ENCODE measurements around the gene KRT80. TPM values are rescaled to one million over a fixed set of nuclear protein-coding genes. Genes with fewer than 3 reads are reported as not detected.
"Not testable (repeated sequence)": the region's sequence is repeated elsewhere in the genome, so short reads cannot be mapped to it uniquely, and the experiment has no call there.

The KRT80 gene
- total RNA-seq: 7.9 TPM

DNA sequence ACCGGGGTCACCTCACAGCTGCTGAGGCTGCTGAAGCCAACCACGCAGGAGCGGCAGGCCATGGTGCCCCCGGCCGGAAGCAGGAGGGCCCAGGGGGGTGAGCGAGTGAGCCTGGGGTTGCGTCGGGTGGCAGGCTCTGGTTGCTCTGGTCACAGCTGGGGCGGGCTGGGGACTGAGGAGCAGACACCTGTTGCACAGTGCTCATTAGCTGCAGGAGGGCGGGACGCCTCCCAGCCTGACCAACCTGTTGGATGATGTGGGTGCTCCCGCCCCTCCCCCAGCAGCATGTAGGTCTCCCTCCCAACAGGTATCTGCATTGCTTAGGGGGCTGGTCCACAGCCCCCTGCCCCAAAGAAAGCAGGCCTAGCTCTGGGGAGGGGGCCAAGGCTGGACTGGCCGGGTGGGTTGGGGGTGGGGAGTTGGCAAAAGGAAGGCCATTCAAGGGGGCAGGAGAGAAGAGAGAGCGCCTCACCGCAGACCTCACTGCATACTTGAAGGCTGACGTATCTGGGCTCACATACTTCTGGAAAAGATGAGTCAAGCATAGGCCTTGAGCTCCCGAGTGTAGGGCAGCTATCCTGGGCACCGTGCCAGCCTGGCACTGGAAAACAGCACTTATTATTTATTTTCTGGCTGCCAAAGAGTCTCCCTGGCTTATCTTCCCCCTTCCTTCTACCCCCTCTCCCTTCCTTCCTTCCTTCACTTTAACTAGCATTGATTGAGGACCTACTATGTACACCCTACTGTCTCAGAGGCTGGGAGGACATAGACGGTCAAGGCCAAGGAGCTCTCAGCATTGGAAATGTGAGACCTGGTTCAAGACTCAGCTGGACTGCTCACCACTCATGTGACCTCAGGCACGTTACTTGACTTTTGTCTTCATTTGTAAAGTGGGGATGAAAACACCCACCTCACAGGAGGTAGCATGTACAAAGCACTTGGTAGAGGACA lies at the start of gene KRT80:
TSS of gene KRT80 (minus strand) at position 174 of the 951 bp plus-strand sequence. CDS start at position 62, 112 bp downstream.
- Histone ChIP-seq H3K4me3 (peak within 1 kb of the TSS in 1 of 2 donors; percentile 29), H3K27me3 (no peaks in the 10 kb centered on the region), H3K4me1 (peaks cover 40% of the 10 kb centered on the region), H3K27ac (peak within 1 kb of the TSS; percentile 55), H3K36me3 (no peaks in the 10 kb centered on the region), H3K9me3 (no peaks in the 10 kb centered on the region)
- DNase-seq (ENCODE audit: extremely low spot score in 2 of 2): peak in 1 of 2 donors; percentile 92
- intact Hi-C loops (cut with DNase I): no loop called here
- no peak for TF ChIP-seq POLR2A (IDR thresholded peaks at IDR 0.05)
- TF ChIP-seq POLR2AphosphoS5 (IDR thresholded peaks at IDR 0.05; ENCODE audit: insufficient read depth in 1 of 2, low read depth in 1 of 2): peak; percentile 44 to 90
- no peak for TF ChIP-seq CTCF (IDR thresholded peaks at IDR 0.05)

- H3K27ac ChIP-seq: no peak overlapping the region
- TF ChIP-seq CTCF (IDR thresholded peaks at IDR 0.05) (no peak), POLR2A (IDR thresholded peaks at IDR 0.05) (no peak), POLR2AphosphoS5 (IDR thresholded peaks at IDR 0.05; ENCODE audit: insufficient read depth in 1 of 2, low read depth in 1 of 2) (no peak)
- H3K4me3 ChIP-seq: no peak overlapping the region
- H3K36me3 ChIP-seq: no peaks in the 10 kb centered on the region
- no peak for DNase-seq (ENCODE audit: extremely low spot score in 2 of 2)
- H3K9me3 ChIP-seq: no peaks in the 10 kb centered on the region
- H3K4me1 ChIP-seq: peaks cover 24% of the 10 kb centered on the region
- H3K27me3 ChIP-seq: no peaks in the 10 kb centered on the region
- intact Hi-C loops (cut with DNase I): no loop called here
Measured at GRCh38 chr12:52241205-52241842, 49.5 kb upstream of the KRT80 start.

GRCh38 chr12:52240247-52240646 lies 48.4 kb upstream of the KRT80 start:
- intact Hi-C loops (cut with DNase I); H3K4me3 ChIP-seq; DNase-seq (ENCODE audit: extremely low spot score in 2 of 2); H3K9me3 ChIP-seq; H3K27ac ChIP-seq; H3K36me3 ChIP-seq; H3K27me3 ChIP-seq: not testable (repeated sequence)
- peaks cover 24% of the 10 kb centered on the region for H3K4me1 ChIP-seq

- Histone ChIP-seq H3K27ac (no peak overlapping the region), H3K27me3 (no peaks in the 10 kb centered on the region), H3K9me3 (no peaks in the 10 kb centered on the region), H3K36me3 (no peaks in the 10 kb centered on the region), H3K4me1 (peaks cover 19% of the 10 kb centered on the region), H3K4me3 (no peak overlapping the region)
- intact Hi-C loops (cut with DNase I): no loop called here
- no peak for DNase-seq (ENCODE audit: extremely low spot score in 2 of 2)
- no peak for TF ChIP-seq POLR2A (IDR thresholded peaks at IDR 0.05)
Measured at GRCh38 chr12:52239767-52240166, 48.0 kb upstream of the KRT80 start.

DNA sequence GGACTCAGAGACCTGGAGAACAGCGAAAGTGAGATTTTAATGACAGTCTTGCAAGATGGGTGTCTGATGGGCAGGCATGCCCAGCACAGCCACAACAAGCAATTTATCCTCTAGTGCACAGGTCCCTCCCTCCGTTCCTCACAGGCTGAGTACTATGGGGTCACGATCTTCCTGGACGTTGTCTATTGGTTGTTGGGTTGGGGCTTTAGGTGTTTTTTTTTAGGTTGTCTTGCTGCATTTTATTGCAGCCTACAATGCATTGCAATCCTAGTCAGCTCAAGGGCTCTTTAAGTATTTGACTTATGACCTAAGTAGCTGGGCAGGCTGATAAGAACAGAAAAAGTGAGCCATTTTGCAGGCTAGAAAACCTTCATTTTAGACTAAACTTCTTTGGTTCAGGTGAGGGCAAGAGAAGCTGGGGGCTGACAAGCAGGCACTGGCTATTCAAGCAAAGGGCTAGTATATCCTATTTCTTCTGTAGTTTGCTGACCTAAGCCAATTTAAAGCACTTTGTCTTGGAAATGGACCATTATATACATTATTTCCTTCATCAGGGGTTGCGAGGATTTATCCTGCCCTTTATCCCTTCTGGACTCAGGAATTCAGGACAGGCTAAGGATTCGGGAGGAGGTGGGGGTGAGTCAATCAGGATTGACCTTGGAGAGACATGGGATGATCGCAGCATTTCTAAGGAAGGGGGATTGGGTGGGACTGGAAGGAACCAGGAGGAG lies 47.3 kb upstream of the KRT80 start:
- peaks cover 12% of the 10 kb centered on the region for H3K4me1 ChIP-seq
- no peak for TF ChIP-seq POLR2A (IDR thresholded peaks at IDR 0.05)
- TF ChIP-seq CTCF (IDR thresholded peaks at IDR 0.05): no peak
- TF ChIP-seq POLR2AphosphoS5 (IDR thresholded peaks at IDR 0.05; ENCODE audit: insufficient read depth in 1 of 2, low read depth in 1 of 2): no peak
- intact Hi-C loops (cut with DNase I): no loop called here
- H3K27me3 ChIP-seq: no peaks in the 10 kb centered on the region
- no peak for DNase-seq (ENCODE audit: extremely low spot score in 2 of 2)
- H3K9me3 ChIP-seq: no peaks in the 10 kb centered on the region
- H3K27ac ChIP-seq: no peak overlapping the region
- H3K4me3 ChIP-seq: no peak overlapping the region
- no peaks in the 10 kb centered on the region for H3K36me3 ChIP-seq

Data from vagina (tissue), 2 donors.